Measurements from ENCODE around the gene GLIS2.

Gene GLIS2

DNA sequence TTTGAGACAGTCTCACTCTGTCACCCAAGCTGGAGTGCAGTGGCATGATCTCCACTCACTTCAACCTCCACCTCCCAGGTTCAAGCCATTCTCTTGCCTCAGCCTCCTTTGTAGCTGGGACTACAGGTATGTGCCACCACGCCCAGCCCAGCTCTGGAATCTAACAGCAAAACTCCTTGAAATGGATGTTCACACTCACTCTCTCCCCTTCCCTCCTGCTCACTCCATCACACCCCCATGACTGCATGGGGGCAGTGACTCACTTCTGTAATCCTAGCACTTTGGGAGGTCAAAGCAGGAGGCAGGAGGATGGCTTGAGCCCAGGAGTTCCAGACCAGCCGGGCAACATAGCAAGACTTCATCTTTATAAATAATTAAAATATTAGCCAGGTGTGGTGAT is 31.9 kb upstream of the GLIS2 start:
- ChIA-PET CTCF (interaction anchor here (1.5 to 8.3 kb wide), 4 partner anchors 10 to 46 kb away, joined by 3 to 86 read pairs (median 12); partner anchors contain the start of gene TFAP4), POLR2A (no interaction called here)
- TF ChIP-seq, protein P1, sequence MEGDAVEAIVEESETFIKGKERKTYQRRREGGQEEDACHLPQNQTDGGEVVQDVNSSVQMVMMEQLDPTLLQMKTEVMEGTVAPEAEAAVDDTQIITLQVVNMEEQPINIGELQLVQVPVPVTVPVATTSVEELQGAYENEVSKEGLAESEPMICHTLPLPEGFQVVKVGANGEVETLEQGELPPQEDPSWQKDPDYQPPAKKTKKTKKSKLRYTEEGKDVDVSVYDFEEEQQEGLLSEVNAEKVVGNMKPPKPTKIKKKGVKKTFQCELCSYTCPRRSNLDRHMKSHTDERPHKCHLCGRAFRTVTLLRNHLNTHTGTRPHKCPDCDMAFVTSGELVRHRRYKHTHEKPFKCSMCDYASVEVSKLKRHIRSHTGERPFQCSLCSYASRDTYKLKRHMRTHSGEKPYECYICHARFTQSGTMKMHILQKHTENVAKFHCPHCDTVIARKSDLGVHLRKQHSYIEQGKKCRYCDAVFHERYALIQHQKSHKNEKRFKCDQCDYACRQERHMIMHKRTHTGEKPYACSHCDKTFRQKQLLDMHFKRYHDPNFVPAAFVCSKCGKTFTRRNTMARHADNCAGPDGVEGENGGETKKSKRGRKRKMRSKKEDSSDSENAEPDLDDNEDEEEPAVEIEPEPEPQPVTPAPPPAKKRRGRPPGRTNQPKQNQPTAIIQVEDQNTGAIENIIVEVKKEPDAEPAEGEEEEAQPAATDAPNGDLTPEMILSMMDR (IDR thresholded peaks at IDR 0.05; ENCODE audit: control extremely low read depth, extremely low read depth, low read depth, missing control alignments), result no peak
- DNase-seq (ENCODE audit: extremely low spot score), result no peak

DNA sequence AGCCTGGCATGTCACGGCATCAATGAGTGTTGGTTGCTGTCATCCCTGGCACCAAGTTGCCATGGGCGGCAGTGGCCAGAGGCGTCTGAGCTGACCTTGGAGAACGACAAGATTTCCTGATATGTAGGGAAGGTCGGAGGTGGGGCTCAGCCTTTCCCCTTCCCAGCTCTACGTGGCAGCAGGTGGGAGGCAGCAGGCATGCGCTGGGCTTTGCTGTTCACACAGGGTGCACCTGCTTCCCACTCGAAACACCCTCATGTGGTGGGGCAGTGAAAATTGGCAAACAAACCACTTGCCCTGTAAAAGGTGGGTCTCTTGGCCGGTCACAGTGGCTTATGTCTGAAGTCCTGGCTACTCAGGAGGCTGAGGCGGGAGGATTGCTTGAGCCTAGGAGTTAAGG is 30.7 kb upstream of the GLIS2 start:
- CTCF ChIA-PET, result interaction anchor here (8.3 kb wide), 1 partner anchor 45 kb away, joined by 86 read pairs; no protein-coding TSS in a partner anchor

DNA sequence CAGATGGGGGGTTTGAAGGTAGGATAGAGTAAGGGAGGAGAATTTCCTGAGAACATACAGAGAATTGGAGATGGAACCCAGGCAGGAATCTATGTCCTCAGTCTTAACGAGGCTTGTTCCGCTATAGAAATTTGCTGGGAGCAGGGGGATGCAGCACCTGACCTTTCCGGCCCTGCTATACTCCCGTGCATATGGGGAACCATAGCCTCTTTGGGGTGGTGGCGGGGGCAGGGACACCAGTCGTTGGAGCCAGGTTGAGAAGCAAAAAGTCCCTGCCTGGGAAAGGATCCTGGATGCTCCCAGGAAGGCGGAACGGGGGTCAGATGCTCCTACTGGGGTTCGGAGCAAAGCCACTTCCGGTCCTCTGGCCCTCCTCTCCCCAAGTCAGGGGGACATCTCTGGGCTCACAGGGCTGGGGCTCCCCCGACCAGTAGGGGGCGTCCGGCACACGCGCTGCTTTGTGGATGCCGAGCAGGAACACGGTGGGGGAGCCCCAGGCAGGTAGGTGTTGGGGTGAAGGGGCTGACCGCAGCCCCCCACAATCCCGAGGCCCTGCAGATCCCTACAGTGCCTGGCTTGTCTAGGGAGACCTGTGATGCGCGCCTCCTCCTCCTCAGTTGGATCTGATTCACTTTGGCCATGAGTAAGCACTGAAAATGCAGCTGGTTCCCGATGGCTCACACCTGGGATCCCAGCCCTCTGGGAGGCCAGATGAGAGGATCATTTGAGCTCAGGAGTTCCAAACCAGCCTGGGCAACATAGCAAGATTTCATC is 27.5 kb upstream of the GLIS2 start:
- peak; percentile 94 for DNase-seq (ENCODE audit: extremely low spot score)
- TF ChIP-seq, protein P1 (IDR thresholded peaks at IDR 0.05; ENCODE audit: control extremely low read depth, extremely low read depth, low read depth, missing control alignments), result peak; percentile 99
- POLR2A ChIA-PET, result no interaction called here
- CTCF ChIA-PET, result interaction anchor here (0.6 to 8.3 kb wide), 25 partner anchors 9 to 114 kb away, joined by 3 to 86 read pairs (median 4); partner anchors contain the start of gene TFAP4

More for the DNA sequence above, 30.7 kb upstream of the GLIS2 start:
- TF ChIP-seq, protein P1 (IDR thresholded peaks at IDR 0.05; ENCODE audit: control extremely low read depth, extremely low read depth, low read depth, missing control alignments), result no peak
- POLR2A ChIA-PET, result no interaction called here
- no peak for DNase-seq (ENCODE audit: extremely low spot score)

GRCh38 chr16:4290236-4290830 is 25.5 kb upstream of the GLIS2 start:
- POLR2A ChIA-PET, result interaction anchor here (0.6 kb wide), 1 partner anchor 223 kb away, joined by 4 read pairs; no protein-coding TSS in a partner anchor
- DNase-seq (ENCODE audit: extremely low spot score), result peak; percentile 3
- TF ChIP-seq, protein P1 (IDR thresholded peaks at IDR 0.05; ENCODE audit: control extremely low read depth, extremely low read depth, low read depth, missing control alignments), result no peak
- CTCF ChIA-PET, result interaction anchor here (1.0 to 2.6 kb wide), 9 partner anchors 7 to 216 kb away, joined by 3 to 22 read pairs (median 4); no protein-coding TSS in a partner anchor

DNA sequence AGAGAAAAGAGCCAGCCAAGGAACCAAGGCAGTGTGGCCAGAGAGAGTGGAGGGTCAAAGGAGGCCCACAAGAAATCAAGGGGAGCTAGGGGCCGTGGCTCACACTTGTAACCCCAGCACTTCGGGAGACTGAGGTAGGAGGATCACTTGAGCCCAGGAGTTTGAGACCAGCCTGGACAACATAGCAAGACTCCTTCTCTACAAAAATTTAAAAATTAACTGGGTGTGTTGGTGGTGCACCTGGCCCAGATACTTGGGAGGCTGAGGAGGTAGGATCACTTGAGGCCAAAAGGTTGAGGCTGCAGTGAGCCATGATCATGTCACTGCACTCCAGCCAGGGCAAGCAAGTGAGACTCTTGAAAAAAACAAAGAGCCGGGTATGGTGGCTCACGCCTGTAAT is 24.2 kb upstream of the GLIS2 start:
- TF ChIP-seq, protein P1 (IDR thresholded peaks at IDR 0.05; ENCODE audit: control extremely low read depth, extremely low read depth, low read depth, missing control alignments), result no peak
- no peak for DNase-seq (ENCODE audit: extremely low spot score)
- CTCF ChIA-PET, result interaction anchor here (0.8 to 1.7 kb wide), 3 partner anchors 17 to 37 kb away, joined by 3 to 4 read pairs (median 3); no protein-coding TSS in a partner anchor
- POLR2A ChIA-PET, result no interaction called here

GRCh38 chr16:4293181-4293716 is 22.6 kb upstream of the GLIS2 start:
- TF ChIP-seq, protein P1 (IDR thresholded peaks at IDR 0.05; ENCODE audit: control extremely low read depth, extremely low read depth, low read depth, missing control alignments), result no peak
- no peak for DNase-seq (ENCODE audit: extremely low spot score)
- ChIA-PET CTCF (interaction anchor here (1.1 to 2.7 kb wide), 2 partner anchors 11 to 40 kb away, joined by 3 to 8 read pairs; no protein-coding TSS in a partner anchor), POLR2A (no interaction called here)
